Neural progenitor cell (in vitro differentiated cells): ENCODE measurements around the gene HSF4. TPM values are rescaled to one million over a fixed set of nuclear protein-coding genes. Genes with fewer than 3 reads are reported as not detected.
A peak's percentile ranks its signal among the peaks of the same experiment; 100 is the strongest.

Source experiments
- DNase-seq: peaks from one replicate; pipeline ENCODE4 v3.0.0-alpha.2; 2016; ENCODE audit warnings: low spot score
- H2AFZ ChIP-seq: fragments of 200-600 bp; sonication (generic); replicated peaks from 2 replicates; pipeline ENCODE4 v1.6.1; 2016; ENCODE audit warnings: antibody characterized with exemption
- H3F3A ChIP-seq: fragments of 200-600 bp; sonication (generic); 2 replicates; pipeline ENCODE4 v1.6.1; 2016; ENCODE audit warnings: antibody characterized with exemption, low read depth
- H3K27ac ChIP-seq: fragments of 200-600 bp; sonication (generic); 2 replicates; pipeline ENCODE4 v1.5.1; 2016; ENCODE audit warnings: mild to moderate bottlenecking
- H3K27me3 ChIP-seq: fragments of 200-600 bp; sonication (generic); 2 replicates; pipeline ENCODE4 v1.6.1; 2016; ENCODE audit warnings: mild to moderate bottlenecking, moderate library complexity
- H3K36me3 ChIP-seq: fragments of 200-600 bp; sonication (generic); 2 replicates; pipeline ENCODE4 v1.5.1; 2016
- H3K4me1 ChIP-seq: fragments of 200-600 bp; sonication (generic); 2 replicates; pipeline ENCODE4 v1.6.1; 2016; ENCODE audit warnings: mixed run types
- H3K4me2 ChIP-seq: fragments of 200-600 bp; sonication (generic); 2 replicates; pipeline ENCODE4 v1.6.1; 2016
- H3K4me3 ChIP-seq: fragments of 200-600 bp; sonication (generic); 2 replicates; pipeline ENCODE4 v1.5.1; 2016
- H3K79me2 ChIP-seq: fragments of 200-600 bp; sonication (generic); 2 replicates; pipeline ENCODE4 v1.6.1; 2016; ENCODE audit warnings: low read depth
- H3K9ac ChIP-seq: fragments of 200-600 bp; sonication (generic); 2 replicates; pipeline ENCODE4 v1.6.1; 2016
- H3K9me3 ChIP-seq: fragments of 200-600 bp; sonication (generic); 2 replicates; pipeline ENCODE4 v1.5.1; 2016; ENCODE audit warnings: low read depth
- H4K20me1 ChIP-seq: fragments of 200-600 bp; sonication (generic); 2 replicates; pipeline ENCODE4 v1.6.1; 2016; ENCODE audit warnings: low read depth
- H3K27ac Mint-ChIP-seq: 3 replicates; pipeline ENCODE4 v1.8.0; 2021; ENCODE audit warnings: mixed read lengths
- H3K27me3 Mint-ChIP-seq: 2 replicates; pipeline ENCODE4 v1.8.0; 2022; ENCODE audit warnings: low read depth, mild to moderate bottlenecking, inconsistent platforms, moderate library complexity, mixed read lengths; ENCODE audit not compliant: insufficient read depth
- H3K36me3 Mint-ChIP-seq: 3 replicates; pipeline ENCODE4 v1.8.0; 2021; ENCODE audit warnings: mixed read lengths
- H3K4me1 Mint-ChIP-seq: 3 replicates; pipeline ENCODE4 v1.8.0; 2021; ENCODE audit warnings: mixed read lengths
- H3K4me3 Mint-ChIP-seq: 3 replicates; pipeline ENCODE4 v1.8.0; 2021; ENCODE audit warnings: mild to moderate bottlenecking, moderate library complexity, mixed read lengths
- H3K9me3 Mint-ChIP-seq: 3 replicates; pipeline ENCODE4 v1.8.0; 2020; ENCODE audit warnings: mixed read lengths
- EZH2 ChIP-seq: fragments of 200-600 bp; sonication (generic); IDR thresholded peaks from 2 replicates; pipeline ENCODE4 v1.6.1; 2017; ENCODE audit warnings: antibody characterized with exemption, mild to moderate bottlenecking, moderate library complexity
- EZH2phosphoT487 ChIP-seq: fragments of 200-600 bp; sonication (generic); IDR thresholded peaks from 2 replicates; pipeline ENCODE4 v1.6.1; 2017; ENCODE audit warnings: antibody characterized with exemption
- total RNA-seq: library from RNA; depleted of rRNA; stranded (reverse); fragments of >200 nt; gene quantifications from 2 replicates; pipeline ENCODE4 v1.2.3, GENCODE V29; 2015; ENCODE audit warnings: low replicate concordance
- TF ChIP-seq, protein P1 (sequence below): fragments of 200-600 bp; sonication (generic); IDR thresholded peaks from 2 replicates; pipeline ENCODE4 v1.5.1; 2017; ENCODE audit warnings: antibody characterized with exemption, mild to moderate bottlenecking

HSF4 gene
- total RNA-seq, 1 donor from 2014 or later, result not detected

GRCh38 chr16:67177743-67178699 is 13.5 kb downstream of the HSF4 start:
- peak; percentile 73 for TF ChIP-seq EZH2
- TF ChIP-seq EZH2phosphoT487, result peak; percentile 47
- TF ChIP-seq, protein P1, sequence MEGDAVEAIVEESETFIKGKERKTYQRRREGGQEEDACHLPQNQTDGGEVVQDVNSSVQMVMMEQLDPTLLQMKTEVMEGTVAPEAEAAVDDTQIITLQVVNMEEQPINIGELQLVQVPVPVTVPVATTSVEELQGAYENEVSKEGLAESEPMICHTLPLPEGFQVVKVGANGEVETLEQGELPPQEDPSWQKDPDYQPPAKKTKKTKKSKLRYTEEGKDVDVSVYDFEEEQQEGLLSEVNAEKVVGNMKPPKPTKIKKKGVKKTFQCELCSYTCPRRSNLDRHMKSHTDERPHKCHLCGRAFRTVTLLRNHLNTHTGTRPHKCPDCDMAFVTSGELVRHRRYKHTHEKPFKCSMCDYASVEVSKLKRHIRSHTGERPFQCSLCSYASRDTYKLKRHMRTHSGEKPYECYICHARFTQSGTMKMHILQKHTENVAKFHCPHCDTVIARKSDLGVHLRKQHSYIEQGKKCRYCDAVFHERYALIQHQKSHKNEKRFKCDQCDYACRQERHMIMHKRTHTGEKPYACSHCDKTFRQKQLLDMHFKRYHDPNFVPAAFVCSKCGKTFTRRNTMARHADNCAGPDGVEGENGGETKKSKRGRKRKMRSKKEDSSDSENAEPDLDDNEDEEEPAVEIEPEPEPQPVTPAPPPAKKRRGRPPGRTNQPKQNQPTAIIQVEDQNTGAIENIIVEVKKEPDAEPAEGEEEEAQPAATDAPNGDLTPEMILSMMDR, result peak; percentile 10
- peaks cover 8% of the 10 kb centered on the region for H3K4me1 ChIP-seq
- peaks cover 72% of the 10 kb centered on the region for H4K20me1 ChIP-seq
- Mint-ChIP-seq H3K4me1 (peaks cover 15% of the 10 kb centered on the region), H3K27ac (no peak overlapping the region), H3K27me3 (peaks cover 35% of the 10 kb centered on the region), H3K4me3 (peak overlapping the region; percentile 63), H3K9me3 (no peaks in the 10 kb centered on the region), H3K36me3 (peaks cover 4% of the 10 kb centered on the region)
- DNase-seq, result peak; percentile 87
- H3K4me2 ChIP-seq, result peak overlapping the region; percentile 75
- H3K27ac ChIP-seq, result no peak overlapping the region
- H3K79me2 ChIP-seq, result peaks cover 7% of the 10 kb centered on the region
- H3K27me3 ChIP-seq, result peaks cover 66% of the 10 kb centered on the region
- H3K4me3 ChIP-seq, result peak overlapping the region; percentile 47
- no peak overlapping the region for H2AFZ ChIP-seq
- H3K9me3 ChIP-seq, result no peaks in the 10 kb centered on the region
- H3K9ac ChIP-seq, result no peak overlapping the region
- no peaks in the 10 kb centered on the region for H3K36me3 ChIP-seq
- H3F3A ChIP-seq, result peaks cover 17% of the 10 kb centered on the region

GRCh38 chr16:67179421-67180080 is 15.0 kb downstream of the HSF4 start:
- no peak for DNase-seq
- Mint-ChIP-seq H3K4me1 (peaks cover 5% of the 10 kb centered on the region), H3K36me3 (peaks cover 4% of the 10 kb centered on the region), H3K9me3 (no peaks in the 10 kb centered on the region), H3K27ac (no peak overlapping the region), H3K4me3 (no peak overlapping the region), H3K27me3 (peaks cover 24% of the 10 kb centered on the region)
- Histone ChIP-seq H3K79me2 (peaks cover 11% of the 10 kb centered on the region), H2AFZ (no peak overlapping the region), H3K27me3 (peaks cover 57% of the 10 kb centered on the region), H3F3A (peaks cover 10% of the 10 kb centered on the region), H3K4me1 (peaks cover 9% of the 10 kb centered on the region), H3K4me3 (no peak overlapping the region), H3K4me2 (no peak overlapping the region), H3K27ac (no peak overlapping the region), H3K9me3 (no peaks in the 10 kb centered on the region), H3K9ac (no peak overlapping the region), H3K36me3 (no peaks in the 10 kb centered on the region), H4K20me1 (peaks cover 61% of the 10 kb centered on the region)
- TF ChIP-seq, protein P1, result peak; percentile 12
- no peak for TF ChIP-seq EZH2

- no peak overlapping the region for H3K4me2 ChIP-seq
- peaks cover 4% of the 10 kb centered on the region for H3K36me3 Mint-ChIP-seq
These were observed 15.6 kb downstream of the HSF4 start for GRCh38 chr16:67180166-67180565.

More at GRCh38 chr16:67180166-67180565, 15.6 kb downstream of the HSF4 start:
- Mint-ChIP-seq H3K27me3 (peaks cover 23% of the 10 kb centered on the region), H3K9me3 (no peaks in the 10 kb centered on the region), H3K4me1 (peaks cover 7% of the 10 kb centered on the region), H3K4me3 (no peak overlapping the region), H3K27ac (no peak overlapping the region)
- H3K79me2 ChIP-seq, result peaks cover 11% of the 10 kb centered on the region
- no peaks in the 10 kb centered on the region for H3K36me3 ChIP-seq
- H4K20me1 ChIP-seq, result peaks cover 61% of the 10 kb centered on the region
- no peak overlapping the region for H3K9ac ChIP-seq
- H2AFZ ChIP-seq, result no peak overlapping the region
- H3K4me1 ChIP-seq, result peaks cover 12% of the 10 kb centered on the region
- H3K9me3 ChIP-seq, result no peaks in the 10 kb centered on the region
- no peak overlapping the region for H3K27ac ChIP-seq
- H3F3A ChIP-seq, result peaks cover 15% of the 10 kb centered on the region
- DNase-seq, result no peak
- no peak overlapping the region for H3K4me3 ChIP-seq
- TF ChIP-seq EZH2phosphoT487, result no peak
- TF ChIP-seq, protein P1, result no peak
- TF ChIP-seq EZH2, result no peak
- H3K27me3 ChIP-seq, result peaks cover 57% of the 10 kb centered on the region
